Sciatic nerve (tissue), 2 donors: ENCODE data around the gene ZSCAN10. TPM values are rescaled to one million over a fixed set of nuclear protein-coding genes. Genes with fewer than 3 reads are reported as not detected.
A peak's percentile ranks its signal among the peaks of the same experiment; 100 is the strongest.
"Not testable (repeated sequence)": the region's sequence is repeated elsewhere in the genome, so short reads cannot be mapped to it uniquely, and the experiment has no call there.

ENCODE experiments used
- ATAC-seq: fragments of 200-7000 bp; cut with Tn5 transposase; one replicate; pipeline ENCODE4 v1.9.1; 2020; ENCODE audit warnings: mild to moderate bottlenecking, moderate library complexity
- DNase-seq: peaks from one replicate; pipeline ENCODE4 v3.0.0-alpha.2; 2020; ENCODE audit warnings: low spot score
- intact Hi-C: fragments of 100-400 bp; cut with DNase I; formaldehyde crosslinking; loops from one replicate; pipeline ENCODE4 v1.14.2; 2022
- total RNA-seq: library from RNA; stranded (reverse); fragmentation: NEBNext Ultra II Directional; extraction: Animal tissue kit (Norgen Biotek cat#: 25700); gene quantifications from one replicate; pipeline ENCODE4 v1.2.1, GENCODE V29; 2021
- donor health status: DM: no; HTN: no; CAD: no.
- donor health status: DM: no; HTN: no; CAD: no.

ZSCAN10 gene
- total RNA-seq, 1 donor from 2014 or later = not detected

- ATAC-seq = no peak
- intact Hi-C loops = loop anchor here (10.0 kb wide), 1 partner anchor 526 kb away; the partner anchor contains the start of gene SLX4
- DNase-seq = no peak
Measured at GRCh38 chr16:3088925-3089716, 10.0 kb downstream of the ZSCAN10 start.

- ATAC-seq (no peak), DNase-seq (no peak)
- intact Hi-C loops = loop anchor here (10.0 kb wide), 1 partner anchor 526 kb away; the partner anchor contains the start of gene SLX4
Measured at GRCh38 chr16:3088450-3088849, 10.6 kb downstream of the ZSCAN10 start.

- ATAC-seq = peak; percentile 41
- no peak for DNase-seq
- intact Hi-C loops = loop anchor here (10.0 kb wide), 1 partner anchor 527 kb away; the partner anchor contains the start of gene SLX4
Measured at GRCh38 chr16:3087243-3088235, 11.6 kb downstream of the ZSCAN10 start.

- peak; percentile 66 for ATAC-seq
- intact Hi-C loops = loop anchor here (10.0 kb wide), 1 partner anchor 528 kb away; the partner anchor contains the start of gene SLX4
- no peak for DNase-seq
Measured at GRCh38 chr16:3086596-3087242, 12.4 kb downstream of the ZSCAN10 start.

GRCh38 chr16:3085868-3086595, 13.1 kb downstream of the ZSCAN10 start:
- intact Hi-C loops = loop anchor here (10.0 kb wide), 1 partner anchor 529 kb away; the partner anchor contains the start of gene SLX4
- ATAC-seq (no peak), DNase-seq (no peak)

GRCh38 chr16:3084969-3085670, 14.0 kb downstream of the ZSCAN10 start:
- ATAC-seq (no peak), DNase-seq (no peak)
- intact Hi-C loops = loop anchor here (10.0 kb wide), 1 partner anchor 530 kb away; the partner anchor contains the start of gene SLX4

- DNase-seq (no peak), ATAC-seq (no peak)
- intact Hi-C loops = loop anchor here (10.0 kb wide), 1 partner anchor 530 kb away; the partner anchor contains the start of gene SLX4
Measured at GRCh38 chr16:3084491-3084890, 14.6 kb downstream of the ZSCAN10 start.

- intact Hi-C loops = loop anchor here (10.0 kb wide), 1 partner anchor 531 kb away; the partner anchor contains the start of gene SLX4
- ATAC-seq, DNase-seq: not testable (repeated sequence)
Measured at GRCh38 chr16:3083408-3083807, 15.7 kb downstream of the ZSCAN10 start.

GRCh38 chr16:3081957-3082356, 17.1 kb downstream of the ZSCAN10 start:
- not testable (repeated sequence) for ATAC-seq, DNase-seq
- intact Hi-C loops = loop anchor here (10.0 kb wide), 1 partner anchor 533 kb away; the partner anchor contains the start of gene SLX4

GRCh38 chr16:3080024-3080423, 19.1 kb downstream of the ZSCAN10 start:
- intact Hi-C loops = loop anchor here (10.0 kb wide), 1 partner anchor 535 kb away; the partner anchor contains the start of gene SLX4
- no peak for ATAC-seq
- no peak for DNase-seq

- no peak for ATAC-seq
- intact Hi-C loops = no loop called here
- no peak for DNase-seq
Measured at GRCh38 chr16:3076577-3076976, 22.5 kb downstream of the ZSCAN10 start.

GRCh38 chr16:3075946-3076345, 23.1 kb downstream of the ZSCAN10 start:
- intact Hi-C loops, DNase-seq, ATAC-seq: not testable (repeated sequence)

GRCh38 chr16:3075523-3075915, 23.6 kb downstream of the ZSCAN10 start:
- DNase-seq (no peak), ATAC-seq (peak; percentile 13)
- intact Hi-C loops = no loop called here

- peak; percentile 49 for ATAC-seq
- no peak for DNase-seq
- intact Hi-C loops = no loop called here
Measured at GRCh38 chr16:3074860-3075522, 24.1 kb downstream of the ZSCAN10 start.

GRCh38 chr16:3073448-3073847, 25.6 kb downstream of the ZSCAN10 start:
- intact Hi-C loops = no loop called here
- DNase-seq (no peak), ATAC-seq (no peak)

- intact Hi-C loops, ATAC-seq: not testable (repeated sequence)
Measured at GRCh38 chr16:3072576-3073263, 26.4 kb downstream of the ZSCAN10 start.

More at GRCh38 chr16:3072576-3073263, 26.4 kb downstream of the ZSCAN10 start:
- DNase-seq = not testable (repeated sequence)
